ENCODE measurements around the gene USP53.
"Not testable (repeated sequence)": the region's sequence is repeated elsewhere in the genome, so short reads cannot be mapped to it uniquely, and the experiment has no call there.

The USP53 gene

GRCh38 chr4:119229908-119230687 lies 17.6 kb downstream of the USP53 start:
- no peak for DNase-seq

GRCh38 chr4:119231491-119231890 lies 19.0 kb downstream of the USP53 start:
- no peak for DNase-seq

GRCh38 chr4:119232286-119232685 lies 19.8 kb downstream of the USP53 start:
- DNase-seq = no peak

- DNase-seq = no peak
These were observed 20.7 kb downstream of the USP53 start for GRCh38 chr4:119233191-119233590.

GRCh38 chr4:119233750-119234149 lies 21.2 kb downstream of the USP53 start:
- peak; percentile 10 for DNase-seq

- no peak for DNase-seq
These were observed 24.7 kb downstream of the USP53 start for GRCh38 chr4:119237201-119237600.

- DNase-seq = no peak
These were observed 25.1 kb downstream of the USP53 start for GRCh38 chr4:119237642-119238041.

GRCh38 chr4:119238068-119238722 lies 25.7 kb downstream of the USP53 start:
- no peak for DNase-seq

- DNase-seq = no peak
These were observed 27.6 kb downstream of the USP53 start for GRCh38 chr4:119240128-119240527.

- DNase-seq = no peak
These were observed 28.1 kb downstream of the USP53 start for GRCh38 chr4:119240568-119240967.

- no peak for DNase-seq
These were observed 29.9 kb downstream of the USP53 start for GRCh38 chr4:119242417-119242816.

- DNase-seq = no peak
These were observed 31.4 kb downstream of the USP53 start for GRCh38 chr4:119243868-119244267.

- DNase-seq = no peak
These were observed 31.8 kb downstream of the USP53 start for GRCh38 chr4:119244344-119244743.

- DNase-seq = no peak
These were observed 32.3 kb downstream of the USP53 start for GRCh38 chr4:119244832-119245231.

- DNase-seq = no peak
These were observed 33.7 kb downstream of the USP53 start for GRCh38 chr4:119246177-119246733.

- not testable (repeated sequence) for DNase-seq
These were observed 38.5 kb downstream of the USP53 start for GRCh38 chr4:119251037-119251436.

GRCh38 chr4:119255223-119255622 lies 42.7 kb downstream of the USP53 start:
- DNase-seq = not testable (repeated sequence)

- no peak for DNase-seq
These were observed 48.0 kb downstream of the USP53 start for GRCh38 chr4:119260528-119260927.

- DNase-seq = no peak
These were observed 49.5 kb downstream of the USP53 start for GRCh38 chr4:119261986-119262385.

GRCh38 chr4:119264743-119265142 lies 52.2 kb downstream of the USP53 start:
- no peak for DNase-seq

GRCh38 chr4:119266153-119266552 lies 53.6 kb downstream of the USP53 start:
- DNase-seq = no peak

- no peak for DNase-seq
These were observed 56.0 kb downstream of the USP53 start for GRCh38 chr4:119268466-119268865.

GRCh38 chr4:119271361-119272085 lies 59.0 kb downstream of the USP53 start:
- no peak for DNase-seq

Measured in kidney glomerular epithelial cell (primary cell).